Ovary (tissue), 9 donors: ENCODE data around the gene SNX21. TPM values are rescaled to one million over a fixed set of nuclear protein-coding genes. Genes with fewer than 3 reads are reported as not detected.

Experiments used
- DNase-seq, 5 donors: peaks; one replicate each; pipeline ENCODE4 v3.0.0-alpha.2; 2019 to 2020
- H3K27ac ChIP-seq, 2 donors: fragments of 200-600 bp; one replicate each; pipeline versions ENCODE4 v1.5.1 to v1.8.0; 2019 to 2022
- H3K27me3 ChIP-seq: fragments of 200-600 bp; one replicate; pipeline ENCODE4 v1.8.0; 2022
- H3K36me3 ChIP-seq: fragments of 200-600 bp; sonication (generic); one replicate; pipeline ENCODE4 v1.5.1; 2019
- H3K4me1 ChIP-seq: one replicate; pipeline ENCODE4 v1.8.1; 2013; ENCODE audit warnings: mild to moderate bottlenecking, moderate library complexity; ENCODE audit not compliant: insufficient read depth
- H3K4me3 ChIP-seq: fragments of 200-600 bp; sonication (generic); one replicate; pipeline ENCODE4 v1.5.1; 2017
- H3K9me3 ChIP-seq, 2 donors: fragments of 200-600 bp in 1 of 2; sonication (generic) in 1 of 2; one replicate each; pipeline versions ENCODE4 v1.5.1 to v1.8.1; 2013 to 2019; ENCODE audit warnings: mild to moderate bottlenecking in 1 of 2, moderate library complexity in 1 of 2
- EP300 ChIP-seq: sonication (generic); formaldehyde crosslinking; IDR thresholded peaks from one replicate; pipeline ENCODE4 v1.6.1; 2017; ENCODE audit warnings: antibody characterized with exemption
- POLR2A ChIP-seq: fragments of 450-650 bp; IDR thresholded peaks from one replicate; pipeline ENCODE4 v1.6.1; 2017; ENCODE audit warnings: antibody characterized with exemption, mild to moderate bottlenecking, moderate library complexity
- WGBS, 3 donors: extraction: QIAGEN DNeasy Blood & Tissue Kit in 1 of 3; methylation state at CpG; one replicate each; pipeline versions ENCODE4 v1.1.5 to v1.1.7; 2013 to 2017; 5-methylcytosine and 5-hydroxymethylcytosine counted together
- intact Hi-C, 4 donors: fragments of 100-400 bp; cut with DNase I; formaldehyde crosslinking; loops; one replicate each; pipeline versions ENCODE4 v1.11.0 to v1.15.1; 2022 to 2023
- polyA plus RNA-seq, 2 donors: library from polyadenylated mRNA; stranded (reverse); fragments of 200-250 nt in 1 of 2; fragments of 350-450 nt in 1 of 2; fragmentation: Illumina TruSeq in 1 of 2; extraction: RNeasy Lipid Tissue Mini Kit (QIAGEN cat#74804) in 1 of 2; gene quantifications; one replicate each; pipeline ENCODE4 v1.2.3, GENCODE V29; 2013 to 2014
- total RNA-seq, 7 donors: library from RNA; depleted of rRNA in 2 of 7; stranded (reverse); fragments of >200 nt in 2 of 7; fragmentation: NEBNext Ultra II Directional in 3 of 7; extraction: Animal tissue kit (Norgen Biotek cat#: 25700) in 3 of 7; gene quantifications; one replicate each; pipeline versions ENCODE4 v1.1.0 to v1.2.4, GENCODE V29; 2016 to 2023
- TF ChIP-seq, protein P1 (sequence below), 3 donors: fragments of 450-650 bp in 2 of 3; fragments of 200-600 bp in 1 of 3; IDR thresholded peaks; one replicate each; pipeline versions ENCODE4 v1.5.1 to v1.8.0; 2016 to 2022; ENCODE audit warnings: antibody characterized with exemption in 3 of 3, mild to moderate bottlenecking in 1 of 3
- donor health status: DM: no; HTN: no; CAD: no; lungs with moderate emphysema.
- donor health status: DM: no; HTN: no; CAD: no.
- donor health status: Bipolar disorder and iron deficiency.
- donor health status: DM: yes; HTN: yes; CAD: no.
- donor health status: DM: no; HTN: no; CAD: no.
- donor health status: DM: yes; HTN: yes; CAD: no.

SNX21 gene
- total and polyA plus RNA-seq, 9 donors: 18.2 to 90.1 (median 68.9) TPM

DNA sequence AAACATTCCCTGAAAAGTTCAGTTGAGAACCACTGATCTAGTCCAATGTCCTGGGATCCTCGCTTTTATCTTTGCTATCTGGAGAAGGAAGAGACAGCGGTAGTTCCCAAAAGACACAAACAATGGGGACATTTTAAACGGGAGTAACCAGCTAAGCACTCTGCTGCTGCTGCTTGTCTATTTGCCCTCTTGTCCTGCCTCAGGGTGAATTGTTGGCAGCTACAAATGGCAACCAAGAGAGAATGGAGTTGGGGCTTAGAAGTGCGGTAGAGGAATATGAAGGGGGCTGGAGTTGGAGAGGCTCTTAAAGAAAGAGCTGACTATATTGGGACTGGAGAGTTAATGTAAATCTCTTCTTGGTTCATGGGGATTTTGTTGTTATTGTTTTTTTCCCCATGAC is 41.0 kb downstream of the SNX21 start:
- H3K27me3 ChIP-seq: no peaks in the 10 kb centered on the region
- 75 to 83% (median 83%) methylated on average over 4 of the region's 4 CpGs for WGBS, 3 donors
- DNase-seq: peak in 1 of 5 donors; percentile 1
- no peaks in the 10 kb centered on the region for H3K9me3 ChIP-seq
- no peaks in the 10 kb centered on the region for H3K36me3 ChIP-seq
- intact Hi-C loops: no loop called here
- H3K4me3 ChIP-seq: no peak overlapping the region
- H3K27ac ChIP-seq: no peak overlapping the region
- H3K4me1 ChIP-seq: no peaks in the 10 kb centered on the region
- TF ChIP-seq, protein P1, sequence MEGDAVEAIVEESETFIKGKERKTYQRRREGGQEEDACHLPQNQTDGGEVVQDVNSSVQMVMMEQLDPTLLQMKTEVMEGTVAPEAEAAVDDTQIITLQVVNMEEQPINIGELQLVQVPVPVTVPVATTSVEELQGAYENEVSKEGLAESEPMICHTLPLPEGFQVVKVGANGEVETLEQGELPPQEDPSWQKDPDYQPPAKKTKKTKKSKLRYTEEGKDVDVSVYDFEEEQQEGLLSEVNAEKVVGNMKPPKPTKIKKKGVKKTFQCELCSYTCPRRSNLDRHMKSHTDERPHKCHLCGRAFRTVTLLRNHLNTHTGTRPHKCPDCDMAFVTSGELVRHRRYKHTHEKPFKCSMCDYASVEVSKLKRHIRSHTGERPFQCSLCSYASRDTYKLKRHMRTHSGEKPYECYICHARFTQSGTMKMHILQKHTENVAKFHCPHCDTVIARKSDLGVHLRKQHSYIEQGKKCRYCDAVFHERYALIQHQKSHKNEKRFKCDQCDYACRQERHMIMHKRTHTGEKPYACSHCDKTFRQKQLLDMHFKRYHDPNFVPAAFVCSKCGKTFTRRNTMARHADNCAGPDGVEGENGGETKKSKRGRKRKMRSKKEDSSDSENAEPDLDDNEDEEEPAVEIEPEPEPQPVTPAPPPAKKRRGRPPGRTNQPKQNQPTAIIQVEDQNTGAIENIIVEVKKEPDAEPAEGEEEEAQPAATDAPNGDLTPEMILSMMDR (IDR thresholded peaks at IDR 0.05): no peak
- TF ChIP-seq POLR2A (no peak), EP300 (no peak)

DNA sequence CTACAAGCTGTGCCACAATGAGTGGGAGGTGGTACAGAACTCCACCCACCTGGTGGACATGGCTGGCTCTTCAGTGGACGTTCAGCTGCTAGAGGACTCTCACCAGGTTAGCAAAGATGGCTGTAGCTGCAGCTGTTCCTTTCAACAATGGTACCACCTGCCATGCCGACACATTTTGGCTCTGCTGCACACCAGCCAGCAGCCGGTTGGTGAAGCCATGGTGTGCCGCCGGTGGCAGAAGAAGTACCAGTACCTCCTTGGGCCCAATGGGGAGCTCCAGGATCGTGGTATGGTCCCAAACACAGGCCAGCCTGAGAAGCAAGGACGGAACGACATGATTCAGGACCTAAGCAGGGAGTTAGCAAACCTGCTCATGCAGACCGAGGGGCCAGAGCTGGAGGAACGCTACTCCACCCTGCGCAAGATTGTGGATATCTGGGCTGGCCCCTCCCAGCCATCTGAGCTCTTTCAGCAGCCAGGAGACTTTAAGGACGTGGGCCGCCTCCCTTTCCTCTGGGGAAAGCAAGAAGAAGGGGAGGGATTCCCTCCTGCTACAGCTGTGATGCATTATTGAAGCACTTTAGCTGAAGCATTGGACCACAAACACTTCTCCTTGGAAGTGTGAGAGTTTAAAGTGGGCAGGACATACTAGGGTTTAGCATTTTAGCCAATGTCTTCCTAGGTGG is 44.6 kb downstream of the SNX21 start:
- DNase-seq: peak in 4 of 5 donors; percentile 36 to 68 (median 58)
- peaks cover 2% of the 10 kb centered on the region for H3K4me1 ChIP-seq
- no peak overlapping the region for H3K4me3 ChIP-seq
- H3K36me3 ChIP-seq: no peaks in the 10 kb centered on the region
- WGBS, 3 donors: 32 to 57% (median 36%) methylated on average over 12 to 13 of the region's 13 CpGs
- no peaks in the 10 kb centered on the region for H3K9me3 ChIP-seq
- H3K27me3 ChIP-seq: no peaks in the 10 kb centered on the region
- intact Hi-C loops: no loop called here
- peak overlapping the region in 1 of 2 donors; percentile 42 for H3K27ac ChIP-seq
- TF ChIP-seq POLR2A (no peak), EP300 (no peak)
- TF ChIP-seq, protein P1 (IDR thresholded peaks at IDR 0.05): no peak

DNA sequence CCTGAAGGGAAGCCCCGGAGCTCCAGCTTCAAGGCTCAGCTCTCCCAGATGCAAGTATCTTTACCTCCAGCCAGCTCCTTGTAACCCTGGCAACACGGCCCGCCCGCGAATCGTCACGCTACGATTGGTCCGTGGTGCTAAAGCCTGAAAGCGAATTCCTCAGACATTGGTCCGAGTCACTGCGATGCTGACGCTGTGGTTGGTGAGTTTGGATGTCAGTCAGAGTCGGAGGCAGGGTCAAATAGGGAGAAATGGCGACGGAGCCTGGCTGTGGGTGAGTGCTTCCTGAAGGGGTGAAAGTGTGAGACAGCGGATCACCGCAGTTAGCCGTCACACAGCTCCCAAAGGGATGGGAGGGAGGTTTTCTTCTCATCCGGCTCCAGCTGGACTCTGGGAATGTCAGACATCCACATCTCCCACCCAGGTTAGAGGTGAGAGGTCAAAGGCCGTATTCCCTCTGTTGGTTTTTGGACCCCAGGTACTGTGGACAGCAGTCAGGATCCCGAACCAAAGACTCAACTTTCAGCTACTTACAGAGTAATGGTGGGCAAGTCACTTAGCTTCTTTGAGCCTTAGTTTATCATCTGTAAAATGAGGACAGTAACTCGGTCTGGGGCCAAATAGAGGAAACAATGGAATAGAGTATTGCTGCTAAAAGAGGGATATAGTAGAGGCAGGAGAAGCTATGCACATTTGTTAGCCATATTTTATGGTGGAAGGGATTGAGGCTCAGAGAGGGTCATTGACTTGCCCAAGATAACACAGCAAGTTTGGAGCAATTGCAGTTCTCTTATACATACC is 47.6 kb downstream of the SNX21 start, which contains the start of gene ZSWIM1:
Gene ZSWIM1 (plus strand): TSS at position 240 of the 801 bp plus-strand sequence. CDS start 1,366 bp downstream, outside the sequence.
- H3K36me3 ChIP-seq: no peaks in the 10 kb centered on the region
- intact Hi-C loops: loop anchor here in 1 of 4 donors (10.0 kb wide), 1 partner anchor 64 kb away; no protein-coding TSS in a partner anchor
- WGBS, 3 donors: 0 to 1% (median 0%) methylated on average over 23 of the region's 23 CpGs
- peak within 1 kb of the TSS; percentile 62 to 79 for H3K27ac ChIP-seq
- H3K27me3 ChIP-seq: no peaks in the 10 kb centered on the region
- H3K9me3 ChIP-seq: no peaks in the 10 kb centered on the region
- TF ChIP-seq POLR2A (peak; percentile 76), EP300 (no peak)
- TF ChIP-seq, protein P1 (IDR thresholded peaks at IDR 0.05): peak in 1 of 3 donors; percentile 13
- H3K4me1 ChIP-seq: peaks cover 2% of the 10 kb centered on the region
- peak; percentile 99 to 100 (median 100) for DNase-seq
- peak within 1 kb of the TSS; percentile 60 for H3K4me3 ChIP-seq

DNA sequence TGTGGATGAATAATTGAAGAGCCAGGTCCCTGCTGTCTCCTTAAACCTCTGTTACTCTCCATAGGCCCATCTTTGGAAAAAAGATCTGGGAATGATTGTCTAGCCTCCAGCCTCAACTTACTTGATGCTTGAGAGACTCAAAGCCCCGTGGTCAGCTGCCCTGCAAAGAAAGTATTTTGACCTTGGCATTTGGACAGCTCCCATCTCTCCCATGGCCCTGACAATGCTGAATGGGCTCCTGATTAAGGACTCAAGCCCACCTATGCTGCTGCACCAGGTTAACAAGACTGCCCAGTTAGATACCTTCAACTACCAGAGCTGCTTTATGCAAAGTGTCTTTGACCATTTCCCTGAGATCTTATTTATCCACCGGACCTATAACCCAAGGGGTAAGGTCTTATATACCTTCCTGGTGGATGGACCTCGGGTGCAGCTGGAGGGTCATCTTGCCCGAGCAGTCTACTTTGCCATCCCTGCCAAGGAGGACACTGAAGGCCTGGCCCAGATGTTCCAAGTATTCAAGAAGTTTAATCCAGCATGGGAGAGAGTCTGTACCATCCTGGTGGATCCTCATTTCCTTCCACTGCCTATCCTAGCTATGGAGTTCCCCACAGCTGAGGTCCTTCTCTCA is 49.0 kb downstream of the SNX21 start:
- Histone ChIP-seq H3K27me3 (no peaks in the 10 kb centered on the region), H3K4me3 (no peak overlapping the region), H3K27ac (no peak overlapping the region), H3K4me1 (peaks cover 2% of the 10 kb centered on the region), H3K9me3 (no peaks in the 10 kb centered on the region), H3K36me3 (no peaks in the 10 kb centered on the region)
- TF ChIP-seq EP300 (no peak), POLR2A (no peak)
- TF ChIP-seq, protein P1 (IDR thresholded peaks at IDR 0.05): no peak
- intact Hi-C loops: loop anchor here in 1 of 4 donors (10.0 kb wide), 1 partner anchor 62 kb away; no protein-coding TSS in a partner anchor
- no peak for DNase-seq
- 58 to 68% (median 62%) methylated on average over 4 of the region's 4 CpGs for WGBS, 3 donors
